OCI-LY3 (cell line): Measurements from ENCODE around the gene CLDND2.
"Not testable (repeated sequence)": the region's sequence is repeated elsewhere in the genome, so short reads cannot be mapped to it uniquely, and the experiment has no call there.

Source experiments
- CTCF ChIP-seq: fragments of 200-600, 300-600 bp; sonication (generic); IDR thresholded peaks from 2 replicates; pipeline ENCODE4 v1.5.1; 2014; ENCODE audit warnings: antibody characterized with exemption, low read length, low read depth
- EZH2phosphoT487 ChIP-seq: fragments of 200-600 bp; shearing (Covaris generic); IDR thresholded peaks from 2 replicates; pipeline ENCODE4 v1.6.1; 2018; ENCODE audit warnings: antibody characterized with exemption, mixed run types, low read depth

GRCh38 chr19:51416422-51416821, 47.6 kb upstream of the CLDND2 start:
- not testable (repeated sequence) for TF ChIP-seq CTCF, EZH2phosphoT487
